Measurements from ENCODE around the gene IFIT2.
"Not testable (repeated sequence)": the region's sequence is repeated elsewhere in the genome, so short reads cannot be mapped to it uniquely, and the experiment has no call there.

IFIT2 gene

GRCh38 chr10:89301721-89302445 is at the start of gene IFIT2:
IFIT2 (plus strand) TSS chr10:89302046; CDS start chr10:89302124, 78 bp downstream.
- in situ Hi-C loops (cut with HindIII; ENCODE audit: low sequenced_read_pairs), result no loop called here

GRCh38 chr10:89252225-89252585 is 49.6 kb upstream of the IFIT2 start:
- in situ Hi-C loops (cut with HindIII; ENCODE audit: low sequenced_read_pairs), result no loop called here

- in situ Hi-C loops (cut with HindIII; ENCODE audit: low sequenced_read_pairs), result not testable (repeated sequence)
These were observed 46.7 kb upstream of the IFIT2 start for GRCh38 chr10:89255091-89255579.

- in situ Hi-C loops (cut with HindIII; ENCODE audit: low sequenced_read_pairs), result no loop called here
These were observed 46.1 kb upstream of the IFIT2 start for GRCh38 chr10:89255793-89256192.

GRCh38 chr10:89256340-89256739 is 45.5 kb upstream of the IFIT2 start:
- in situ Hi-C loops (cut with HindIII; ENCODE audit: low sequenced_read_pairs), result no loop called here

- in situ Hi-C loops (cut with HindIII; ENCODE audit: low sequenced_read_pairs), result no loop called here
These were observed 44.9 kb upstream of the IFIT2 start for GRCh38 chr10:89256962-89257361.

- in situ Hi-C loops (cut with HindIII; ENCODE audit: low sequenced_read_pairs), result no loop called here
These were observed 44.3 kb upstream of the IFIT2 start for GRCh38 chr10:89257581-89257980.

GRCh38 chr10:89258881-89259280 is 43.0 kb upstream of the IFIT2 start:
- in situ Hi-C loops (cut with HindIII; ENCODE audit: low sequenced_read_pairs), result no loop called here

- in situ Hi-C loops (cut with HindIII; ENCODE audit: low sequenced_read_pairs), result no loop called here
These were observed 39.5 kb upstream of the IFIT2 start for GRCh38 chr10:89262086-89263051.

- in situ Hi-C loops (cut with HindIII; ENCODE audit: low sequenced_read_pairs), result no loop called here
These were observed 38.8 kb upstream of the IFIT2 start for GRCh38 chr10:89263091-89263490.

GRCh38 chr10:89263531-89263930 is 38.3 kb upstream of the IFIT2 start:
- in situ Hi-C loops (cut with HindIII; ENCODE audit: low sequenced_read_pairs), result no loop called here

GRCh38 chr10:89266721-89267453 is 35.0 kb upstream of the IFIT2 start:
- in situ Hi-C loops (cut with HindIII; ENCODE audit: low sequenced_read_pairs), result no loop called here

GRCh38 chr10:89269433-89270152 is 32.3 kb upstream of the IFIT2 start:
- in situ Hi-C loops (cut with HindIII; ENCODE audit: low sequenced_read_pairs), result no loop called here

GRCh38 chr10:89270153-89270483 is 31.7 kb upstream of the IFIT2 start:
- in situ Hi-C loops (cut with HindIII; ENCODE audit: low sequenced_read_pairs), result no loop called here

- in situ Hi-C loops (cut with HindIII; ENCODE audit: low sequenced_read_pairs), result no loop called here
These were observed 30.3 kb upstream of the IFIT2 start for GRCh38 chr10:89271532-89271931.

GRCh38 chr10:89273680-89274079 is 28.2 kb upstream of the IFIT2 start:
- in situ Hi-C loops (cut with HindIII; ENCODE audit: low sequenced_read_pairs), result no loop called here

GRCh38 chr10:89274928-89275327 is 26.9 kb upstream of the IFIT2 start:
- in situ Hi-C loops (cut with HindIII; ENCODE audit: low sequenced_read_pairs), result no loop called here

GRCh38 chr10:89275383-89275782 is 26.5 kb upstream of the IFIT2 start:
- in situ Hi-C loops (cut with HindIII; ENCODE audit: low sequenced_read_pairs), result no loop called here

GRCh38 chr10:89278034-89278535 is 23.8 kb upstream of the IFIT2 start:
- in situ Hi-C loops (cut with HindIII; ENCODE audit: low sequenced_read_pairs), result no loop called here

GRCh38 chr10:89278900-89279392 is 22.9 kb upstream of the IFIT2 start:
- in situ Hi-C loops (cut with HindIII; ENCODE audit: low sequenced_read_pairs), result no loop called here

All from DLD1 (cell line).